GM12878 (cell line): ENCODE data around the gene SMIM35. TPM values are rescaled to one million over a fixed set of nuclear protein-coding genes. Genes with fewer than 3 reads are reported as not detected.

Experiments
- ATAC-seq: fragments of 200-7000 bp; cut with Tn5 transposase; 3 replicates; pipeline ENCODE4 v1.9.1; 2020; ENCODE audit warnings: mild to moderate bottlenecking, moderate library complexity
- BruUV-seq: library from RNA; stranded (reverse); fragments of 400-500 nt; replicated peaks from 2 replicates; lab custom pipeline; 2021; lab: Mats Ljungman, UMichigan
- CTCF ChIA-PET: fragments of 300-600 bp; sonication (Branson Sonifier 250); formaldehyde crosslinking; extraction: SDS; loops from one replicate; lab custom pipeline; 2021; ENCODE audit warnings: inconsistent platforms; lab: Yijun Ruan, JAX
- POLR2A ChIA-PET: fragments of 350-600 bp; formaldehyde crosslinking; extraction: SDS; loops from one replicate; lab custom pipeline; 2021; ENCODE audit warnings: inconsistent platforms; lab: Charles Lee
- RAD21 ChIA-PET: fragments of 300-600 bp; sonication (Branson Sonifier 250); formaldehyde crosslinking; loops from one replicate; lab custom pipeline; 2023; ENCODE audit warnings: antibody characterized with exemption; ENCODE audit not compliant: unreplicated experiment; lab: Charles Lee
- SMC1A ChIA-PET: fragments of 300-600 bp; sonication (Branson Sonifier 250); formaldehyde crosslinking; loops from one replicate; lab custom pipeline; 2023; ENCODE audit not compliant: unreplicated experiment, uncharacterized antibody; lab: Charles Lee
- DNase-seq: peaks from one replicate; pipeline ENCODE4 v3.0.0-alpha.2; 2011; ENCODE audit warnings: low read depth, low spot score
- FAIRE-seq: peaks from 3 replicates; lab custom pipeline; 2011; peaks lifted over from hg19 to GRCh38; lab: Jason Lieb, UNC
- H2AFZ ChIP-seq: 2 replicates; pipeline ENCODE4 v1.6.0; 2011; ENCODE audit warnings: low read depth, low read length, control low read depth; ENCODE audit not compliant: control insufficient read depth
- H3K27ac ChIP-seq: 2 replicates; pipeline ENCODE4 v1.5.1; 2011; ENCODE audit warnings: control low read depth; ENCODE audit not compliant: control insufficient read depth, insufficient read depth
- H3K27me3 ChIP-seq, 2 experiments: replicated peaks in 1 of 2; 2 replicates each; pipeline versions ENCODE4 v1.6.0 to v1.6.1; 2011; ENCODE audit warnings: low read length in 1 of 2; ENCODE audit not compliant: control insufficient read depth in 2 of 2, insufficient read depth in 2 of 2
- H3K36me3 ChIP-seq, 2 experiments: 2 replicates each; pipeline ENCODE4 v1.5.1; 2011; ENCODE audit warnings: low read length in 1 of 2; ENCODE audit not compliant: control insufficient read depth in 2 of 2, insufficient read depth in 2 of 2
- H3K4me1 ChIP-seq: 2 replicates; pipeline ENCODE4 v1.6.1; 2011; ENCODE audit warnings: mild to moderate bottlenecking, low read length, moderate library complexity, mixed read lengths; ENCODE audit not compliant: control insufficient read depth, insufficient read depth
- H3K4me2 ChIP-seq: 2 replicates; pipeline ENCODE4 v1.6.0; 2011; ENCODE audit warnings: control low read depth; ENCODE audit not compliant: control insufficient read depth, insufficient read depth
- H3K4me3 ChIP-seq: fragments of 200-600 bp; sonication (generic); 2 replicates; pipeline ENCODE4 v1.5.1; 2016
- H3K79me2 ChIP-seq: 2 replicates; pipeline ENCODE4 v1.6.0; 2011; ENCODE audit warnings: low read length; ENCODE audit not compliant: control insufficient read depth, insufficient read depth
- H3K9ac ChIP-seq: 2 replicates; pipeline ENCODE4 v1.8.0; 2011; ENCODE audit warnings: low read length, control low read depth, mixed read lengths; ENCODE audit not compliant: control insufficient read depth, insufficient read depth
- H3K9me3 ChIP-seq: replicated peaks from 3 replicates; pipeline ENCODE4 v1.5.1; 2011; ENCODE audit warnings: mild to moderate bottlenecking, low read length; ENCODE audit not compliant: control insufficient read depth, insufficient read depth
- H4K20me1 ChIP-seq: 2 replicates; pipeline ENCODE4 v1.6.0; 2011; ENCODE audit not compliant: control insufficient read depth, insufficient read depth
- BCL11A ChIP-seq: IDR thresholded peaks from 2 replicates; pipeline ENCODE4 v1.6.1; 2011; ENCODE audit warnings: low read depth, low read length
- CHD4 ChIP-seq: fragments of 200-600 bp; sonication (generic); IDR thresholded peaks from 2 replicates; pipeline ENCODE4 v1.6.1; 2016; ENCODE audit warnings: mild to moderate bottlenecking
- EGR1 ChIP-seq, 2 experiments: IDR thresholded peaks; 1 replicate in 1 of 2; 2 replicates in 1 of 2; pipeline ENCODE4 v1.6.1; 2011 to 2012; ENCODE audit warnings: low read depth in 2 of 2, low read length in 2 of 2, borderline replicate concordance in 1 of 2, mild to moderate bottlenecking in 1 of 2, moderate library complexity in 1 of 2
- GATAD2B ChIP-seq: fragments of 450-650 bp; conservative IDR thresholded peaks from 2 replicates; pipeline ENCODE4 v1.6.1; 2017; ENCODE audit warnings: low read depth, mild to moderate bottlenecking, moderate library complexity
- HDAC6 ChIP-seq: fragments of 200-600 bp; sonication (generic); IDR thresholded peaks from one replicate; pipeline ENCODE4 v1.8.0; 2017; ENCODE audit warnings: antibody characterized with exemption; ENCODE audit not compliant: unreplicated experiment
- KAT2A ChIP-seq: conservative IDR thresholded peaks from 2 replicates; pipeline ENCODE4 v1.6.1; 2011; ENCODE audit warnings: low read depth, low read length; ENCODE audit not compliant: control insufficient read depth
- MEF2B ChIP-seq: fragments of 450-650 bp; IDR thresholded peaks from 2 replicates; pipeline ENCODE4 v1.6.1; 2018; ENCODE audit warnings: mild to moderate bottlenecking, moderate library complexity; ENCODE audit not compliant: partially characterized antibody, poor library complexity, severe bottlenecking
- MTA2 ChIP-seq: fragments of 450-650 bp; IDR thresholded peaks from 2 replicates; pipeline ENCODE4 v1.6.1; 2016; ENCODE audit warnings: low read depth, mild to moderate bottlenecking, moderate library complexity
- MTA3 ChIP-seq: IDR thresholded peaks from 2 replicates; pipeline ENCODE4 v1.6.1; 2012; ENCODE audit warnings: low read length, inconsistent platforms, borderline replicate concordance
- MXI1 ChIP-seq: fragments of 150-350 bp; IDR thresholded peaks from 2 replicates; pipeline ENCODE4 v1.6.1; 2011; ENCODE audit warnings: low read depth, mild to moderate bottlenecking, inconsistent platforms, low read length, improper control_type of control experiment
- NFIC ChIP-seq: IDR thresholded peaks from 2 replicates; pipeline ENCODE4 v1.6.1; 2012; ENCODE audit warnings: low read depth, mild to moderate bottlenecking, inconsistent platforms, low read length, moderate library complexity
- NR2C1 ChIP-seq: fragments of 450-650 bp; IDR thresholded peaks from 2 replicates; pipeline ENCODE4 v1.6.1; 2017; ENCODE audit warnings: antibody characterized with exemption, mild to moderate bottlenecking, moderate library complexity
- NRF1 ChIP-seq: conservative IDR thresholded peaks from 2 replicates; pipeline ENCODE4 v1.6.1; 2011; ENCODE audit warnings: mild to moderate bottlenecking, low read depth, low read length, improper control_type of control experiment
- RAD51 ChIP-seq: fragments of 450-650 bp; IDR thresholded peaks from 2 replicates; pipeline ENCODE4 v1.6.1; 2016; ENCODE audit warnings: moderate library complexity, mild to moderate bottlenecking, inconsistent platforms
- RUNX3 ChIP-seq: IDR thresholded peaks from 2 replicates; pipeline ENCODE4 v1.6.1; 2012; ENCODE audit warnings: low read length, inconsistent platforms
- WGBS: methylation state at CpG from one replicate; pipeline ENCODE4 v1.1.6; 2016; ENCODE audit warnings: low lambda C conversion rate; ENCODE audit not compliant: insufficient replicate concordance, insufficient coverage; ENCODE audit errors: missing lambda C conversion rate; 5-methylcytosine and 5-hydroxymethylcytosine counted together
- in situ Hi-C: fragments of 300-500 bp; cut with MboI; formaldehyde crosslinking; loops from 9 replicates; pipeline ENCODE4 v1.14.3; 2018; ENCODE audit warnings: mixed read lengths
- intact Hi-C: fragments of 100-400 bp; cut with micrococcal nuclease; formaldehyde crosslinking; loops from one replicate; pipeline ENCODE4 v1.14.2; 2022; ENCODE audit not compliant: unreplicated experiment
- polyA plus RNA-seq, 11 experiments: library from polyadenylated mRNA; depleted of rRNA in 4 of 11; unstranded in 6 of 11; stranded (reverse) in 5 of 11; fragments of >200 nt; fragmentation: Nextera tagmentation in 4 of 11; fragmentation: Illumina TruSeq in 1 of 11; extraction: Ambion mirVana in 4 of 11; extraction: Trizol in 1 of 11; gene quantifications; 1 replicate in 1 of 11; 2 replicates in 10 of 11; pipeline versions ENCODE4 v1.2.1 to v1.2.3, GENCODE V29; 2011 to 2016; ENCODE audit warnings: inconsistent platforms in 2 of 11, missing spikeins in 2 of 11, low read depth in 1 of 11
- total RNA-seq, 4 experiments: library from RNA; depleted of rRNA in 3 of 4; stranded (reverse); fragments of >200 nt in 3 of 4; fragmentation: Illumina TruSeq in 1 of 4; extraction: Trizol in 1 of 4; gene quantifications; 2 replicates each; pipeline versions ENCODE4 v1.2.1 to v1.2.3, GENCODE V29; 2013 to 2021
- TF ChIP-seq, protein P1 (sequence below): fragments of 450-650 bp; IDR thresholded peaks from 2 replicates; pipeline ENCODE4 v1.6.1; 2017; ENCODE audit warnings: mild to moderate bottlenecking
- TF ChIP-seq, protein P2 (sequence below): fragments of 450-650 bp; IDR thresholded peaks from 2 replicates; pipeline ENCODE4 v1.6.1; 2016; ENCODE audit warnings: mild to moderate bottlenecking
- TF ChIP-seq, protein P3 (sequence below): IDR thresholded peaks from 2 replicates; pipeline ENCODE4 v1.6.1; 2012; ENCODE audit warnings: low read depth, low read length, improper control_type of control experiment

SMIM35 gene
- total and polyA plus RNA-seq, 10 of the 15 experiments (the other 5 are each of a cell fraction or from before 2014, with no cell fraction given), result 0.02 to 1.1 (median 0.05) TPM; not detected in 5

DNA sequence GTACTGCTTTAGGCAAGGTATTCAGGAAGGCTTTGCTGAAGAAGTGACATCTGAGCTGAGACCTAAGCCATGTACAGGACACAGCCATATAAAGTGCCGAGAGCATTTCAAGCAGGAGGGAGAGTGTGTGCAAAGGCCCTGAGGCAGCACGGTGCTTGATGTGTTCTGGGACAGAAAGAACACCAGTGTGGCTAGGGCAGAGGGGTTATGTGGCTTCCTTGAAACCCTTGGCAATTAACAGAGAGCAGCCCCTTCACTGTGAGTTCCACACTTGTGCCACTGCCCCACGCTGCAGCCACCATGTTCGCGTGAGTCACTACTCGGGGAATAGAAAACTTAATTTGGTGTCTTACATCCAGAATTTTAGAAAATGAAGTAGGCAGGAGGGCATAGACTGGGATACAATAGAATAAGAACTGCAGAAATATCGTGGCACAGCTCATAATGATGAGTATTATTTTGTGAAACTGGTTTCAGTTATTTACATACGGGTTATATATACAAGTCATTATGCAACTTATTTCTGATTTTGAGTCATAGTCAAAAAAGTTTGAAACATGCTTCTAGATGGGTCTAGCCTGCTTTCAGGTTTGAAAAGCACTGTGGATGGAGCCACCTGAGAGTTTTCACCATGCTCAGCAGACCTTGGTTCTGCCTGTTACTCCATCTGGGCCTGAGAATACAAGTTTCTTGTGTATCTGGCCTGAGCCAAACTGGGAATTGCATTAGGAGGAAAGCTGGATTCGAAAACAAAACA lies 88.8 kb downstream of the SMIM35 start:
- ATAC-seq (peak; percentile 76), FAIRE-seq (no peak), DNase-seq (peak; percentile 74)
- 4% methylated on average over 9 of the region's 9 CpGs for WGBS
- ChIA-PET CTCF (interaction anchor here (0.8 to 3.9 kb wide), 9 partner anchors 10 to 86 kb away, joined by 3 to 35 read pairs (median 4); partner anchors contain the start of gene IL10RA), RAD21 (interaction anchor here (0.8 to 3.2 kb wide), 9 partner anchors 11 to 190 kb away, joined by 3 to 37 read pairs (median 4); partner anchors contain the start of gene IL10RA), SMC1A (interaction anchor here (0.7 to 19.0 kb wide), 15 partner anchors 4 to 181 kb away, joined by 3 to 280 read pairs (median 6); partner anchors contain the start of gene IL10RA), POLR2A (interaction anchor here (0.9 to 9.7 kb wide), 7 partner anchors 9 to 49 kb away, joined by 3 to 110 read pairs (median 3); partner anchors contain the start of gene IL10RA)
- Histone ChIP-seq H3K27ac (peak overlapping the region; percentile 73), H3K9ac (0 out of 2 replicates have a peak overlapping the region, but pooled peaks have one; percentile 2), H2AFZ (no peak overlapping the region), H3K4me2 (peak overlapping the region; percentile 75), H4K20me1 (no peaks in the 10 kb centered on the region), H3K9me3 (peaks cover 2% of the 10 kb centered on the region; the same call in 2 of the 3 replicates), H3K27me3 (no peaks in the 10 kb centered on the region), H3K36me3 (peaks cover 23 to 27% of the 10 kb centered on the region in 2 experiments), H3K79me2 (no peaks in the 10 kb centered on the region), H3K4me3 (peak overlapping the region; percentile 6; the same call in 1 of the 2 replicates), H3K4me1 (peaks cover 54% of the 10 kb centered on the region)
- in situ Hi-C loops (no loop called here), intact Hi-C loops (loop anchor here (1.0 kb wide), 1 partner anchor 13 kb away; no protein-coding TSS in a partner anchor)
- BruUV-seq, result no TSS peak
- TF ChIP-seq MXI1 (no peak), KAT2A (no peak), BCL11A (0 out of 2 replicates have a peak, but pooled peaks have one; percentile 27), MEF2B (peak; percentile 63), NR2C1 (no peak), RAD51 (no peak), MTA3 (no peak), CHD4 (no peak; the same call in 1 of the 2 replicates), GATAD2B (no peak), HDAC6 (no peak), MTA2 (peak; percentile 75), EGR1 (IDR thresholded peaks at IDR 0.05; ENCODE audit: borderline replicate concordance in 1 of 2, low read depth in 2 of 2, low read length in 2 of 2) (no peak), NFIC (peak; percentile 83), NRF1 (no peak), RUNX3 (peak; percentile 56)
- TF ChIP-seq, protein P1, sequence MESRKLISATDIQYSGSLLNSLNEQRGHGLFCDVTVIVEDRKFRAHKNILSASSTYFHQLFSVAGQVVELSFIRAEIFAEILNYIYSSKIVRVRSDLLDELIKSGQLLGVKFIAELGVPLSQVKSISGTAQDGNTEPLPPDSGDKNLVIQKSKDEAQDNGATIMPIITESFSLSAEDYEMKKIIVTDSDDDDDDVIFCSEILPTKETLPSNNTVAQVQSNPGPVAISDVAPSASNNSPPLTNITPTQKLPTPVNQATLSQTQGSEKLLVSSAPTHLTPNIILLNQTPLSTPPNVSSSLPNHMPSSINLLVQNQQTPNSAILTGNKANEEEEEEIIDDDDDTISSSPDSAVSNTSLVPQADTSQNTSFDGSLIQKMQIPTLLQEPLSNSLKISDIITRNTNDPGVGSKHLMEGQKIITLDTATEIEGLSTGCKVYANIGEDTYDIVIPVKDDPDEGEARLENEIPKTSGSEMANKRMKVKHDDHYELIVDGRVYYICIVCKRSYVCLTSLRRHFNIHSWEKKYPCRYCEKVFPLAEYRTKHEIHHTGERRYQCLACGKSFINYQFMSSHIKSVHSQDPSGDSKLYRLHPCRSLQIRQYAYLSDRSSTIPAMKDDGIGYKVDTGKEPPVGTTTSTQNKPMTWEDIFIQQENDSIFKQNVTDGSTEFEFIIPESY, result no peak
- TF ChIP-seq, protein P2, sequence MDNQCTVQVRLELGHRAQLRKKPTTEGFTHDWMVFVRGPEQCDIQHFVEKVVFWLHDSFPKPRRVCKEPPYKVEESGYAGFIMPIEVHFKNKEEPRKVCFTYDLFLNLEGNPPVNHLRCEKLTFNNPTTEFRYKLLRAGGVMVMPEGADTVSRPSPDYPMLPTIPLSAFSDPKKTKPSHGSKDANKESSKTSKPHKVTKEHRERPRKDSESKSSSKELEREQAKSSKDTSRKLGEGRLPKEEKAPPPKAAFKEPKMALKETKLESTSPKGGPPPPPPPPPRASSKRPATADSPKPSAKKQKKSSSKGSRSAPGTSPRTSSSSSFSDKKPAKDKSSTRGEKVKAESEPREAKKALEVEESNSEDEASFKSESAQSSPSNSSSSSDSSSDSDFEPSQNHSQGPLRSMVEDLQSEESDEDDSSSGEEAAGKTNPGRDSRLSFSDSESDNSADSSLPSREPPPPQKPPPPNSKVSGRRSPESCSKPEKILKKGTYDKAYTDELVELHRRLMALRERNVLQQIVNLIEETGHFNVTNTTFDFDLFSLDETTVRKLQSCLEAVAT, result no peak
- TF ChIP-seq, protein P3, sequence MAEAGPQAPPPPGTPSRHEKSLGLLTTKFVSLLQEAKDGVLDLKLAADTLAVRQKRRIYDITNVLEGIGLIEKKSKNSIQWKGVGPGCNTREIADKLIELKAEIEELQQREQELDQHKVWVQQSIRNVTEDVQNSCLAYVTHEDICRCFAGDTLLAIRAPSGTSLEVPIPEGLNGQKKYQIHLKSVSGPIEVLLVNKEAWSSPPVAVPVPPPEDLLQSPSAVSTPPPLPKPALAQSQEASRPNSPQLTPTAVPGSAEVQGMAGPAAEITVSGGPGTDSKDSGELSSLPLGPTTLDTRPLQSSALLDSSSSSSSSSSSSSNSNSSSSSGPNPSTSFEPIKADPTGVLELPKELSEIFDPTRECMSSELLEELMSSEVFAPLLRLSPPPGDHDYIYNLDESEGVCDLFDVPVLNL, result no peak
